WI38 (cell line): ENCODE data around the gene CDC20.

ENCODE experiments used
- H3K4me3 ChIP-seq: 2 replicates; pipeline ENCODE4 v1.5.1; 2011; ENCODE audit warnings: low read depth, mild to moderate bottlenecking, control low read depth, low read length
- TF ChIP-seq, protein P1 (sequence below): IDR thresholded peaks from 2 replicates; pipeline ENCODE4 v1.5.1; 2012; ENCODE audit warnings: low read depth, mild to moderate bottlenecking, control low read depth, low read length

CDC20 gene

GRCh38 chr1:43357251-43357650, 1.5 kb upstream of the CDC20 start:
- TF ChIP-seq, protein P1, sequence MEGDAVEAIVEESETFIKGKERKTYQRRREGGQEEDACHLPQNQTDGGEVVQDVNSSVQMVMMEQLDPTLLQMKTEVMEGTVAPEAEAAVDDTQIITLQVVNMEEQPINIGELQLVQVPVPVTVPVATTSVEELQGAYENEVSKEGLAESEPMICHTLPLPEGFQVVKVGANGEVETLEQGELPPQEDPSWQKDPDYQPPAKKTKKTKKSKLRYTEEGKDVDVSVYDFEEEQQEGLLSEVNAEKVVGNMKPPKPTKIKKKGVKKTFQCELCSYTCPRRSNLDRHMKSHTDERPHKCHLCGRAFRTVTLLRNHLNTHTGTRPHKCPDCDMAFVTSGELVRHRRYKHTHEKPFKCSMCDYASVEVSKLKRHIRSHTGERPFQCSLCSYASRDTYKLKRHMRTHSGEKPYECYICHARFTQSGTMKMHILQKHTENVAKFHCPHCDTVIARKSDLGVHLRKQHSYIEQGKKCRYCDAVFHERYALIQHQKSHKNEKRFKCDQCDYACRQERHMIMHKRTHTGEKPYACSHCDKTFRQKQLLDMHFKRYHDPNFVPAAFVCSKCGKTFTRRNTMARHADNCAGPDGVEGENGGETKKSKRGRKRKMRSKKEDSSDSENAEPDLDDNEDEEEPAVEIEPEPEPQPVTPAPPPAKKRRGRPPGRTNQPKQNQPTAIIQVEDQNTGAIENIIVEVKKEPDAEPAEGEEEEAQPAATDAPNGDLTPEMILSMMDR, result no peak
- H3K4me3 ChIP-seq, result no peak overlapping the region

DNA sequence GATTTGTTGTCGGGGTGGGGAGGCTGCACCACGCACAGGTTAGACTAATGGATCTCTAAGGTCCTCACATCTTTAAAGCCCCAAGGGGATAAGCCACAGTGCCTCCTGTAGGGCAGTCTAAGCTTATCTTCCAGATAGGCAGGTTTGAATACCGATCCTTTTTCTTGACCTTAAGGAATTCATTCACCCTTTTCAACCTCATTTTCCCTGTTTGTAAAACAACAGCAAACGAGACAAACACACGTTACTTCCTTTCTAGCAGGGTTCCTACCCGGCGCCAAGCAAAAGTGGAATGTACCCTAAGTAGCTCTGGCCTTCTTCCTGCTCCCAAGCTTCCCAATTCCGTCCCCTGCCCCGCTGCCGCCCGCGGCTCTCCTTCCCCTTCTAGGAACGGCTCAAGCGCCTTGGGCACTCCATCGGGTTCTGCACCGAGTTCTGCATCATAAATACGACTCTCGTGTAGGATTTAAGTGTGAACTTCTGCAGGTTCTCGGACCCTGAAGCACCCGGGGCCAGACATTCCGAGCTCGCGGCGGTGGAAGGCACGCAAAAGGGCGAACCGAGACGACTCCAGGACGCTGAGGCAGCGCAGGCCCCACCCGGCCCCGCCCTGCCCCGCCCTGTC, 548 bp upstream of the CDC20 start:
- TF ChIP-seq, protein P1, result no peak
- peak overlapping the region; percentile 73 for H3K4me3 ChIP-seq

DNA sequence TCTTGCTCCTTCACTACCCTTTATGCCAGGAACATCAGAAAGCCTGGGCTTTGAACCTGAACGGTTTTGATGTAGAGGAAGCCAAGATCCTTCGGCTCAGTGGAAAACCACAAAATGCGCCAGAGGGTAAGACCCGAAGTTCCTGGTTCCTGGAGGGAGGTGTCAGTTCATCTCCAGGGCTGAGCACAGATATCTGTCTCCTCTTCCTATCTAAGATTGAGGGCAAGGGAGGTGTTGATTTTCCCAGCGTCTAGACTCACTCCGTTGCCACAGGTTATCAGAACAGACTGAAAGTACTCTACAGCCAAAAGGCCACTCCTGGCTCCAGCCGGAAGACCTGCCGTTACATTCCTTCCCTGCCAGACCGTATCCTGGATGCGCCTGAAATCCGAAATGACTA, 915 bp downstream of the CDC20 start:
- TF ChIP-seq, protein P1, result no peak

GRCh38 chr1:43360616-43361015, 1.8 kb downstream of the CDC20 start:
- TF ChIP-seq, protein P1, result no peak

More for the DNA sequence above, 915 bp downstream of the CDC20 start:
- peak overlapping the region; percentile 73 for H3K4me3 ChIP-seq

GRCh38 chr1:43363283-43363934, 4.6 kb downstream of the CDC20 start:
- TF ChIP-seq, protein P1, result no peak
- no peak overlapping the region for H3K4me3 ChIP-seq

More at GRCh38 chr1:43360616-43361015, 1.8 kb downstream of the CDC20 start:
- peak overlapping the region; percentile 73 for H3K4me3 ChIP-seq

- TF ChIP-seq, protein P1, result no peak
- H3K4me3 ChIP-seq, result no peak overlapping the region
Observed at GRCh38 chr1:43363935-43364525, 5.2 kb downstream of the CDC20 start.

GRCh38 chr1:43365678-43366077, 6.9 kb downstream of the CDC20 start:
- TF ChIP-seq, protein P1, result no peak
- H3K4me3 ChIP-seq, result no peak overlapping the region; the same call in 1 of the 2 replicates
